CD4-positive, alpha-beta T cell treated with Interleukin-15 for 1 hour (primary cell): ENCODE measurements around the gene SPRR2A.
"Not testable (repeated sequence)": the region's sequence is repeated elsewhere in the genome, so short reads cannot be mapped to it uniquely, and the experiment has no call there.

Experiments
- DNase-seq: peaks from one replicate; pipeline ENCODE4 v3.0.0-alpha.2; 2020

The SPRR2A gene

GRCh38 chr1:153057375-153057774 is at the start of gene SPRR2A:
TSS of gene SPRR2A (minus strand) at chr1:153057512. CDS start at chr1:153056735, 777 bp downstream.
- no peak for DNase-seq

DNA sequence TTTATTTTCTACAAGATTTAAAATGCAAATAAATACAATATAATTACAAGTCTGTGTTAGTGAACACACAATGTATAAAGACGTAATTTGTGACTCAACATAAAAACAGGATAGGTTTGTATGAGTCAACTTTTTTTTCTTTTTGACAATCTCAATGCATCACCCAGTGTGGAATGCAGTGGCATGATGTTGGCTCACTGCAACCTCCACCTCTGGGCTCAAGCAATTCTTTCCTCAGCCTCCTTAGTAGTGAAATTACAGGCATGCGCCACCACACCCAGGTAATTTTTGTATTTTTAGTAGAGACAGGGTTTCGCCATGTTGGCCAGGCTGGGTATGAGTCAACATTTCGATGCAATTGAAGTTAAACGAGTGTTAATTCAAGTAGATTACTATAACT is 42.9 kb upstream of the SPRR2A start:
- no peak for DNase-seq

DNA sequence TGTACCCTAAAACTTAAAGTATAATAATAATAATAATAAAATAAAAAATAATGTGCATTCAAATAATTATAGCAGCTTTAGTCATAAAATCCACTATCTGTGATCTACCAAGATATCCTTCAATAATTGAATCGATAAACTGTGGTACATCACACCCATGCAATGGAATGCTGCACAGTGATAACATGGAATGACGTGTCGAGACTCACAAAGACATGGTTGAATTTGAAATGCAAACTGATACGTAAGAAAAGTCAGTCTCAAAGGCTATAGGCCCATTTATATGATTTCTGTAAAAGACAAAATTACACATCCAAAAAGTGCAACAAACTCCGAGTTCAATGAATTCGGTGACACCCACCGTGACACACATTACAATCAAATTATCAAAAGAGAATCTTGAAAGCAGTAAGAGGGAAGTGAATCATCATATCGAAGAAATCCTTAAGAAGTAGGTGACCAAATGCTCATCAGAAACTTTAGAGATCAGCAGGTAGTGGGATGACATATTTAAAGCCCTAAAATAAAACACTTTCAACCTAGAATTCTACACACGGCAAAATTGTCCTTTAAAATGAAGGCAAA is 42.2 kb upstream of the SPRR2A start:
- no peak for DNase-seq

DNA sequence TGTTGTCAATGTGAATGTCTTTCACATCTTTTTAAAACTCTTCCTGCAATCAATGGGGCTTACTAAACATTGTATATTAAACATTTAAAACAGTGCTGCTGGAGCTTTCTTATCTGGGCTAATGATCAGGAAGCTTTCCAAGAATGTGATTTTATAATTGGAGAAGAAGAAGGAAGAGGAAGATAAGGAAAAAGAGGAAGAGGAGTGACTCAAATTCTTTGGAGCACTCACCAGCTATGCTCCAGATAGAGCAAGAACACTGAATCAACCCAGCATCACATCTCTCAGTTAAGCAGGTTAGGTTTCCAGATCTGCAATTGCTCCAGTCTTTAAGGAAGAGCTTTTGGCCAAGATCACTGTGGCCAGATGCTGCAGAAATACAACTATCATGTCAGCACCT is 38.5 kb upstream of the SPRR2A start:
- no peak for DNase-seq

DNA sequence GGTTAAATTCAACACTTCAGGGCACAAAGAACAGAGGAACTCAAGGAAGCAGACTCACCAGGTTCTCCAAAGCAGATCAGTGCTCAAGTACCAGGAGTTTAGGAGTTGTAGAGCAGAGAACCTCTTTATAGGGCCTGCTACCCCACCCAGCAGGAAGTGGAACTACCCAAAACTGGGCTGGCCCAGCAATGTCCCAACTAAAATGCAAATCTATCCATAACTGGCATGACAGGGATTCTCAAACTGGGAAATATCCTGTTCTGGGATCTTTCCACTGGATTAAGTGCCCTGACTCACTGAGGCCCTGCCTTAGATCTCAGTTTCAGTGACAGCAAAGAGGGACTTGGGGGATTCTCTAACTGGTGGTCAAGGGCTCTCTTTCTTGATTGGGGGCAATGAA is 37.1 kb upstream of the SPRR2A start, which contains the start of gene SPRR2E:
SPRR2E (minus strand) TSS at position 101 of the 400 bp plus-strand sequence. CDS start 775 bp downstream, outside the sequence.
- no peak for DNase-seq

DNA sequence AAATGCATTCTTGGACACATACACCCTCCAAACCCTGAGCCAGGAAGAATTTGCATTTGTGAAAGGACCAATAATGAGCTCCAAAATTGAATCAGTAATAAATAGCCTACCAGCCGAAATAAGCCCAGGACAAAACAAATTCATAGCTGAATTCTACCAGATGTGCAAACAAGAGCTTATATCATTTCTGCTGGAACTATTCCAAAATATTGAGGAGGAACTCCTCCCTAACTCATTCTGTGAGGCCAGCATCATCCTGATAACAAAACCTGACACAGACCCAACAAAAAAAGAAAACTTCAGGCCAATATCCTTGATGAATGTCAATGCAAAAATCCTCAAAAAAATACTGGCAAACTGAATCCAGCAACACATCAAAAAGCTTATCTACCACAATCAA is 30.3 kb upstream of the SPRR2A start:
- no peak for DNase-seq

- no peak for DNase-seq
Measured at GRCh38 chr1:153081736-153082135, 24.4 kb upstream of the SPRR2A start.

GRCh38 chr1:153072806-153073726 is 15.8 kb upstream of the SPRR2A start:
- DNase-seq, result no peak

DNA sequence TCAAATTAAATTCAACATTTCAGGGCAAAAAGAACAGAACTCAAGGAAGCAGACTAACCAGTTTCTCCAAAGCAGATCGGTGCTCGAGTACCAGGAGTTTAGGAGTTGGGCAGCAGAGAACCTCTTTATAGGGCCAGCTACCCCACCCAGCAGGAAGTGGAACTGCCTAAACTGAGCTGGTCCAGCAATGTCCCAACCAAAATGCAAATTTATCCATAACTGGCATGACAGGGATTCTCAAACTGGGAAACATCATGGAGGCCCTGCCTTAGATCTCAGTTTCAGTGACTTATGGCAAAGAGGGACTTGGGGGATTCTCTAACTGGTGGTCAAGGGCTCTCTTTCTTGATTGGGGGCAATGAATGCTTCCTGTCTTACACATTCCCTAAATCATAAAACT is 14.2 kb upstream of the SPRR2A start, which contains the start of gene SPRR2B:
SPRR2B (minus strand) TSS at position 101 of the 400 bp plus-strand sequence. CDS start 772 bp downstream, outside the sequence.
- no peak for DNase-seq

DNA sequence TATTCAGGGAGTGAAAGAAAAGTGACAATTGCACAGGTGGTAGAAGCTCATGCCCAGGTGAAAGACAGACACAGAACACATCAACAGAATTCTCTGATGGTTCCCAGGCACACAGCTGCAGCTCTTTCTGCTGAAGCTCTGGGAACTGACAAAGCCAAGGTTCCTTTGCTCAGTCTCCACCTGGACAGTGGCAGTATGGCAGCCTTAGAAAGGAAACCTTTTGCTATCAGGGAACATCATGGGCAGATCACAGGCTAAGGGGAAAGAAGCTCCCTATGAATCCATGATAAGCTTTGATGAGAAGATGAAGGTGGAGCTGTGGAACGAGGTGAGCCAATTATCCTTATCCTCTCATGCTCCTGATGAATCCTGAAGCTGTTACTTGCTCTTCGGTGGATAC is 12.9 kb upstream of the SPRR2A start:
- no peak for DNase-seq

GRCh38 chr1:153058826-153059784 is 1.8 kb upstream of the SPRR2A start:
- no peak for DNase-seq

DNA sequence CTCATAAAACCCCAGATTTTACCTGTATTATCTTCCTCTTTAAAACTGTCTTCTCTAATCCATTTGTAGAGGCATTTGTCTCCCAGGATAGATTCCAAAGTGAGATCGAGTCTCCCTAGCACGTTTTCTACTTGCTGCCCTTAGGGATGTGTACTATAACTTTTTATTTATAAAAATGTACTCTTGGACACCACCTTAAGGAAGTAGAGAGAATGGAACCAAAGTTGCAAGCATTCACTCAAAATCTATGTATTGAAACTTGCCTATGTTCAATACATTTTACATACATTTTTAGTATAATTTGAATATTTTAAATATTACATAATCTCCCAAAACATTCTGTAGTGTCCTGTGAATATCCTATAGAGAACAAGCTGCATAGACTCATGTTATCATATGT is 842 bp upstream of the SPRR2A start:
- DNase-seq, result no peak

DNA sequence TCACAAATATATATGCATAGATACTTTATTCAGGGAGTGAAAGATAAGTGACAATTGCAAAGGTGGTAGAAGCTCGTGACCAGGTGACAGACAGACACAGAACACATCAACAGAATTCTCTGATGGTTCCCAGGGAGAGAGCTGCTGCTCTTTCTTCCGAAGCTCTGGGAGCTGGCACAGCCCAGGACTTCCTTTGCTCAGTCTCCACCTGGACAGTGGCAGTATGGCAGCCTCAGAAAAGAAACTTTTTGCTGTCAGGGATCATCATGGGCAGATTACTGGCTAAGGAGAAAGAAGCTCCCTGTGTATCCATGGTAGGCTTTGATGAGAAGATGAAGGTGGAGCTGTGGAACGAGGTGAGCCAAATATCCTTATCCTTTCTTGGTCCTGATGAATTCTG is 1.2 kb downstream of the SPRR2A start:
- DNase-seq, result not testable (repeated sequence)

DNA sequence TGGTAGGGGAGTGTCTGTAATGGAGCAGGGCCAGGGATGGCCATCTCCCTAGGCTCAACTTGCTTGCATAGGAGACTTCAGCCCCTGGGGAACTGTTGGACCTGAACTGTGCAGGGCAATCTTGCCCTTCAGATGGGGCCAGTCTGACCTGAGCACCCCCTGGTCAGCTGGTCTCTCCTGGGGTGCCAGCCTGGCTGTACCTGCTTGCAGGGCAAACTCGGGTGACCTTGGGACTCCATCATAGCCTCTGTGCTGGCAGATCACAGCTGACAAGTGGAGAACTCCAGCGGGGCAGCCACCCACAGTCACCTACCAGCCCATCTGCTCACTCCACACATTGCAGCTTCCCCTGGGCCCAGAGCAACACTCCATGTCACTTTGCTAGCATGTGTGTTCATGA is 8.1 kb downstream of the SPRR2A start:
- DNase-seq, result no peak

DNA sequence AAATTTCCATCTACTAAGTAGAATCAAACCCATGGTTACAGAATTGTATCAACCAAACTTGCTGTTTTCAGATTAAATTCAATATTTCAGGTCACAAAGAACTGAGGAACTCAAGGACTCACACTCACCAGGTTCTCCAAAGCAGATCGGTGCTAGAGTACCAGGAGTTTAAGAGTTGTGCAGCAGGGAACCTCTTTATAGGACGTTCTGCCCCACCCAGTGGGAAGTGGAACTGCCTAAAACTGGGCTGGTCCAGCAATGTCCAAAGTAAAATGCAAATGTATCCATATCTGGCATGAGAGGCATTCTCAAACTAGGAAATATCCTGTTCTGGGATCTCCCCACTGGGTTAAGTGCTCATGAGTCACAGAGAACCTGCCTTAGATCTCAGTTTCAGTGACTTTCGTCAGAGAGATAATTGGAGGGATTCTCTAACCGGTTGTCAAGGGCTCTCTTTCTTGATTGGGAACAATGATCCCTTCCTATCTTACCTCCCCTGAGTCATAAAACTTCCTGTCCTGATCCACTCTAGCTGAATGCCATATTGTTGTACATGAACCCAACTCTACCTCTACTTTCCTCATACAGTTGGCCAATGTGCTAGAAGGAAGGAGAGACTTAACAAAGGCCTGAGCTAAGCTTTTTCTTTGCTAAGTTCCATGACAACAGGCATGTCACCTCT is 16.2 kb downstream of the SPRR2A start, which contains the start of gene SPRR2D:
SPRR2D (minus strand) TSS at position 171 of the 682 bp plus-strand sequence. CDS start 774 bp downstream, outside the sequence.
- DNase-seq, result no peak

- no peak for DNase-seq
Measured at GRCh38 chr1:153035211-153035610, 22.1 kb downstream of the SPRR2A start.

DNA sequence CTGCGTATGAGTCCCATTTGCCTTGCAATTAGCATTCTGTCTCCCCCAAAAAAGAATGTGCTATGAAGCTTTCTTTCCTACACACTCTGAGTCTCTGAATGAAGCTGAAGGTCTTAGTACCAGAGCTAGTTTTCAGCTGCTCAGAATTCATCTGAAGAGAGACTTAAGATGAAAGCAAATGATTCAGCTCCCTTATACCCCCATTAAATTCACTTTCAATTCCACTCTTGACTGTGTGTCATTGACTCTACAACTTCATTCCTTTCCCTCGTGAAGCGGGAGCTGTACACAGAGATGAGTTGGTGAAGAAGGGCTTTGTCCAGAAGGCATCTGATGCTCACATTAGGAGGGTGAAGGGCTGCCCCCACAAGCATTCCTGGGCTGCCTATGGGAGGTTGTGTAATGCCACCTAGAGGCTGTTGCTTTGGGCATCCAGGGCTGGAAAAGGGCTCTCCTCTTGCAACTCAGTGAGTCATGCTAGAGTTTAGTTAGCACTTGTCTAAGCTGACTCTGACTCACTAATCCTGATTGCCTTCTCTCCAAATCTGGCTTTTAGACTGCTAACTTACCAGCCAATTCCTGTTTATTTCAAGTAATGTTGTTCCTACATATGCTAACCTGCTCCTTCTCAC is 24.5 kb downstream of the SPRR2A start:
- DNase-seq, result no peak

- DNase-seq, result no peak
Measured at GRCh38 chr1:153032073-153032472, 25.2 kb downstream of the SPRR2A start.

DNA sequence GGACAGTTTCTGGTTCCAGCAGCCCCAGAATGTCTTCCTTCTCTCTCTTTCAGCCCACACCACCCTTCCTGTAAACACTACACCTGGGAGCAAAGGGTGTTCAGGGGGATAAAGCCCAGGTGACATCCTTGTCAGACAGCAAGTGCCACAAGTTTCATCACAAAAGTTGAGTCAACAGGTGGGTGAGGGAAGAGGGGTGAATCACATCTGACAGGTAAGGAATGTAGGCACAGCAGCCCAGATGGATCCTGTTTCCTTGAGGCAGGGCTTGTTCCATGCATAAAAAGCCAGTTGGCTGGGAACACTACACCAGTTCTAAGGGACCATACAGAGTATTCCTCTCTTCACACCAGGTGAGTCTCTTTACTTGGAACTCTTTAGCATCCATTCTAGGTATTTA is 26.4 kb downstream of the SPRR2A start, which contains the start of gene SPRR1B:
SPRR1B (plus strand) TSS at position 309 of the 400 bp plus-strand sequence. CDS start 1,143 bp downstream, outside the sequence.
- no peak for DNase-seq

DNA sequence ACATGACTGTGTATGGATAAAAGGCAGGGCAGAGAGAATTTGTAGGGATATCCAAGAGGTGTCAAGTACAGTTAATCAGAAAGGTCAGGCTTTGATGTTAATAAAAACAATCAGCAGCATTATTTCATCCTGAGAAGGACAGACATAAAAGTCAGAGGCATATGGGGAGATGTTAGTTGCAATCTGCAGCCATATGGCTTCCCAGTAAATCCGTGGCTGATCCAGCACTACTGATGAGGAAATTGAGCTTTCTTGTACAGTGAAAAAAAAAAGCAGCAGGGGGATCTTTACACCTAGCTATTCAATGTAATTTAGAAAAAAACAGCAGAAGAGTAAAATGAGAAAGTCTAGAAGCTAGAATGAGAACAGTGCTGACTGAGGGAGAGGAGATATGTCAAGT is 28.5 kb downstream of the SPRR2A start:
- no peak for DNase-seq

GRCh38 chr1:153025797-153026196 is 31.5 kb downstream of the SPRR2A start:
- no peak for DNase-seq
